Neuronal stem cell (in vitro differentiated cells): Measurements from ENCODE around the gene TAF11L13.
"Not testable (repeated sequence)": the region's sequence is repeated elsewhere in the genome, so short reads cannot be mapped to it uniquely, and the experiment has no call there.

ENCODE experiments used
- DNase-seq: peaks from one replicate; pipeline ENCODE4 v3.0.0-alpha.2; 2013; ENCODE audit warnings: low spot score
- H2AFZ ChIP-seq: one replicate; pipeline ENCODE4 v1.6.1; 2013; ENCODE audit warnings: mild to moderate bottlenecking, low read length, inconsistent platforms
- H2AK5ac ChIP-seq: 2 replicates; pipeline ENCODE4 v1.6.1; 2013; ENCODE audit warnings: low read depth, mild to moderate bottlenecking, inconsistent platforms, low read length, moderate library complexity, mixed read lengths
- H2BK120ac ChIP-seq: 2 replicates; pipeline ENCODE4 v1.6.1; 2013; ENCODE audit warnings: low read depth, mild to moderate bottlenecking, inconsistent platforms, low read length, moderate library complexity, mixed read lengths
- H2BK12ac ChIP-seq: one replicate; pipeline ENCODE4 v1.6.1; 2013; ENCODE audit warnings: low read length, inconsistent platforms
- H2BK15ac ChIP-seq: 2 replicates; pipeline ENCODE4 v1.6.1; 2013; ENCODE audit warnings: mild to moderate bottlenecking, low read length, inconsistent platforms, mixed read lengths
- H2BK5ac ChIP-seq: one replicate; pipeline ENCODE4 v1.6.1; 2013; ENCODE audit warnings: inconsistent platforms, mild to moderate bottlenecking, low read length, moderate library complexity
- H3K14ac ChIP-seq: one replicate; pipeline ENCODE4 v1.6.1; 2013; ENCODE audit warnings: low read length, inconsistent platforms
- H3K18ac ChIP-seq: 2 replicates; pipeline ENCODE4 v1.6.1; 2013; ENCODE audit warnings: low read length, inconsistent platforms
- H3K23ac ChIP-seq: 2 replicates; pipeline ENCODE4 v1.6.1; 2013; ENCODE audit warnings: low read depth, mild to moderate bottlenecking, mixed read lengths, low read length, inconsistent platforms; ENCODE audit not compliant: poor library complexity
- H3K27ac ChIP-seq: replicated peaks from 3 replicates; pipeline ENCODE4 v1.5.1; 2013; ENCODE audit warnings: low read length, inconsistent platforms
- H3K27me3 ChIP-seq, 3 experiments: 2 replicates each; pipeline ENCODE4 v1.6.1; 2013; ENCODE audit warnings: low read length in 3 of 3, mild to moderate bottlenecking in 2 of 3, inconsistent platforms in 1 of 3, low read depth in 1 of 3, mixed read lengths in 1 of 3, moderate library complexity in 1 of 3; ENCODE audit not compliant: control insufficient read depth in 3 of 3, insufficient read depth in 3 of 3
- H3K36me3 ChIP-seq, 2 donors: replicated peaks in 1 of 2; 2 replicates each; pipeline ENCODE4 v1.6.1; 2013; ENCODE audit warnings: low read length in 2 of 2; ENCODE audit not compliant: control insufficient read depth in 2 of 2, insufficient read depth in 2 of 2
- H3K4ac ChIP-seq: 2 replicates; pipeline ENCODE4 v1.6.1; 2013; ENCODE audit warnings: inconsistent platforms, mild to moderate bottlenecking, low read length, moderate library complexity
- H3K4me1 ChIP-seq, 2 donors: 1 replicate in 1 of 2; 2 replicates in 1 of 2; pipeline ENCODE4 v1.6.1; 2013; ENCODE audit warnings: low read length in 2 of 2, low read depth in 1 of 2; ENCODE audit not compliant: control insufficient read depth in 2 of 2, insufficient read depth in 1 of 2
- H3K4me2 ChIP-seq: one replicate; pipeline ENCODE4 v1.6.1; 2013; ENCODE audit warnings: mild to moderate bottlenecking, low read length, inconsistent platforms; ENCODE audit not compliant: insufficient read depth, poor library complexity, severe bottlenecking
- H3K4me3 ChIP-seq, 2 donors: 2 replicates each; pipeline ENCODE4 v1.5.1; 2013; ENCODE audit warnings: low read length in 2 of 2, mild to moderate bottlenecking in 2 of 2, inconsistent platforms in 1 of 2, moderate library complexity in 1 of 2
- H3K79me1 ChIP-seq: one replicate; pipeline ENCODE4 v1.6.1; 2013; ENCODE audit warnings: low read depth, mild to moderate bottlenecking, inconsistent platforms, low read length, moderate library complexity
- H3K9ac ChIP-seq: one replicate; pipeline ENCODE4 v1.6.1; 2013; ENCODE audit warnings: mild to moderate bottlenecking, low read depth, low read length, inconsistent platforms; ENCODE audit not compliant: poor library complexity
- H3K9me3 ChIP-seq, 2 donors: replicated peaks in 1 of 2; 2 replicates each; pipeline versions ENCODE3 to v1.6.1; 2013; ENCODE audit warnings: low read length in 2 of 2, mild to moderate bottlenecking in 2 of 2, inconsistent platforms in 1 of 2, low read depth in 1 of 2, mixed read lengths in 1 of 2, moderate library complexity in 1 of 2; ENCODE audit not compliant: control insufficient read depth in 2 of 2, insufficient read depth in 1 of 2
- H4K8ac ChIP-seq: one replicate; pipeline ENCODE4 v1.6.1; 2013; ENCODE audit warnings: low read depth, mild to moderate bottlenecking, inconsistent platforms, low read length, moderate library complexity
- H4K91ac ChIP-seq: one replicate; pipeline ENCODE4 v1.6.1; 2013; ENCODE audit warnings: low read length, low read depth, mild to moderate bottlenecking, inconsistent platforms; ENCODE audit not compliant: poor library complexity
- WGBS, 2 donors: extraction: QIAGEN DNeasy Blood & Tissue Kit; methylation state at CpG; one replicate each; pipeline ENCODE4 v1.1.7; 2013; ENCODE audit warnings: missing lambda C conversion rate in 2 of 2, mixed read lengths in 1 of 2; ENCODE audit not compliant: insufficient read length in 2 of 2, insufficient replicate concordance in 1 of 2; ENCODE audit errors: extremely low coverage in 2 of 2; 5-methylcytosine and 5-hydroxymethylcytosine counted together

TAF11L13 gene

DNA sequence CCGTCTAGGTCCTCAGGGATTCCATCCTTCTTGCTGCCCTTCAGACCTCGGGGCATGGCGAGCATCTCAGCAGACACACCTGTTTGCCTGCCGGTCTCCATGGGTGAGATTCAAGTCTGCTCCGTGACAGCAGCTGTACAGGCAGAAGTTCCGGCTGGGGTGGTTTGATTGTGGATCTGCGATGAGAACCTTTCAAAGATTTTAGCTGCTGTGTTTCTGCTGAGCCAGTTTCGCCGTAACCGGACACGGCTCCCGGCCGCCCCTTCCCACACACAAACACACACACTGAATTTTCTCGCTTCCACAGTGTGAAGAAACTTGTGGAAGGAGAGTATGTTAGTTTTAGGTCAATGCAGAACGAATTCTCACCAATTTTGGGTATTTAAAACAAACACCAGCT, 34.2 kb upstream of the TAF11L13 start, which contains the start of gene TAF11L10:
TSS of gene TAF11L10 (minus strand) at position 101 of the 400 bp plus-strand sequence.
- not testable (repeated sequence) for H4K8ac ChIP-seq, H2BK120ac ChIP-seq, H3K4ac ChIP-seq, H3K9me3 ChIP-seq, H3K4me2 ChIP-seq, H2BK15ac ChIP-seq, H2AFZ ChIP-seq, H3K4me1 ChIP-seq, DNase-seq, H2AK5ac ChIP-seq, H3K27ac ChIP-seq, H3K4me3 ChIP-seq, H3K9ac ChIP-seq, H3K14ac ChIP-seq, H3K18ac ChIP-seq, H3K79me1 ChIP-seq, H3K23ac ChIP-seq, H2BK12ac ChIP-seq, H2BK5ac ChIP-seq, H3K27me3 ChIP-seq, H4K91ac ChIP-seq, H3K36me3 ChIP-seq
- no CpG with 5 or more reads among the region's 15 CpGs for WGBS, 2 donors

DNA sequence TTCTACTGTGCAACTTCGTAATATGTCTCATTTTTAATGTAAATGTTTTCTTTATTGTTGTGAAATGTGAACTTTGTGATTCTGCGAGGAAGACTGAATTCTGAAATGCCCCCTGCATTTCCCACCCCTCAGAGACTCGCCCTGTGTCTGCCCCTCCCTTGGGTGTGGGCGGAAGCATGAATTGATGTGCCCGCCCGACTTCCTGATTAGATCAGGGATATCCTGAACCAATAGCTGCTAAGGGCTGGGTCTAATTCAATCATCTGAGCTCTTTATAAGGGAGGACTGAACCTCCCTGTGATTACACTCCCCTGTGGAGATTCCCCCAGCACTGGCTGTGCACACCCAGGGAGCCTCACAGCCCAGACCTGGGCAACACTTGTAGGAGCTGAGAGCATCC, 28.0 kb upstream of the TAF11L13 start, which contains the start of gene TAF11L11:
TSS of gene TAF11L11 (plus strand) at position 304 of the 400 bp plus-strand sequence.
- not testable (repeated sequence) for H2BK120ac ChIP-seq, H3K27me3 ChIP-seq, H3K18ac ChIP-seq, H2AFZ ChIP-seq, H3K14ac ChIP-seq, H3K9me3 ChIP-seq, H3K36me3 ChIP-seq, H3K4me2 ChIP-seq, H3K4me1 ChIP-seq, H3K9ac ChIP-seq, H4K8ac ChIP-seq, H2BK5ac ChIP-seq, H3K4ac ChIP-seq, H4K91ac ChIP-seq, H2AK5ac ChIP-seq, H2BK15ac ChIP-seq, H3K27ac ChIP-seq, H3K79me1 ChIP-seq, DNase-seq, H3K23ac ChIP-seq, H2BK12ac ChIP-seq
- H3K4me3 ChIP-seq, result peak within 1 kb of the TSS in 1 of 2 donors; percentile 34
- no CpG with 5 or more reads among the region's 6 CpGs for WGBS, 2 donors

- peak overlapping the region in 1 of 2 donors; percentile 34 for H3K4me3 ChIP-seq
- no peak overlapping the region for H3K27ac ChIP-seq
- H3K27me3 ChIP-seq, result no peaks in the 10 kb centered on the region
- H3K36me3 ChIP-seq, result no peaks in the 10 kb centered on the region
- no peak overlapping the region for H3K14ac ChIP-seq
- DNase-seq, result no peak
- no peak overlapping the region for H2BK5ac ChIP-seq
- no CpG with 5 or more reads among the region's 14 CpGs for WGBS, 2 donors
- H4K8ac ChIP-seq, result no peak overlapping the region
- H3K9ac ChIP-seq, result no peak overlapping the region
- H3K9me3 ChIP-seq, result no peaks in the 10 kb centered on the region
- H3K4me2 ChIP-seq, result no peak overlapping the region
- H2BK12ac ChIP-seq, result no peak overlapping the region
- no peak overlapping the region for H3K18ac ChIP-seq
- no peak overlapping the region for H2AK5ac ChIP-seq
- no peaks in the 10 kb centered on the region for H3K4me1 ChIP-seq
- H3K23ac ChIP-seq, result no peak overlapping the region
- no peak overlapping the region for H4K91ac ChIP-seq
- no peaks in the 10 kb centered on the region for H3K79me1 ChIP-seq
- no peak overlapping the region for H3K4ac ChIP-seq
- H2BK15ac ChIP-seq, result no peak overlapping the region
- no peak overlapping the region for H2BK120ac ChIP-seq
- H2AFZ ChIP-seq, result no peak overlapping the region
These were observed 26.9 kb upstream of the TAF11L13 start for GRCh38 chr5:17604951-17605350.

DNA sequence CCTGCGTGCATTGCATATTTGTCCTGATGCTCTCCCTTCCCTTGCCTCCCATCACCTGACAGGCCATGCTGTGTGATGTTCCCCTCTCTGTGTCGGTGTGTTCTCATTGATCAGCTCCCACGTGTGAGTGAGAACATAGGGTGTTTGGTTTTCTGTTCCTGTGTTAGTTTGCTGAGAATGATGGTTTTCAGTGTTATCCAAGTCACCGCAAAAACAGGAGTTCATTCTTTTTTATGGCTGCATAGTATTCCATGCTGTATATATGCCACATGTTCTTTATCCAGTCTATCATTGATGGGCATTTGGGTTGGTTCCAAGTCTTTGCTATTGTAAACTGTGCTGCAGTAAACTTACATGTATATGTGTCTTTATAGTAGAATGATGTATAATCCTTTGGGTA, 24.4 kb upstream of the TAF11L13 start:
- not testable (repeated sequence) for H3K9ac ChIP-seq, H3K79me1 ChIP-seq, H3K4me2 ChIP-seq, H4K91ac ChIP-seq, H3K9me3 ChIP-seq, H3K14ac ChIP-seq, H3K4ac ChIP-seq, H2AK5ac ChIP-seq, H4K8ac ChIP-seq, H2BK15ac ChIP-seq, H2BK120ac ChIP-seq, H3K18ac ChIP-seq, H3K36me3 ChIP-seq, H2BK5ac ChIP-seq, H2AFZ ChIP-seq, DNase-seq, H3K27me3 ChIP-seq, H2BK12ac ChIP-seq, H3K27ac ChIP-seq, H3K23ac ChIP-seq, H3K4me1 ChIP-seq
- no CpG with 5 or more reads among the region's 4 CpGs for WGBS, 2 donors
- peak overlapping the region in 1 of 2 donors; percentile 59 for H3K4me3 ChIP-seq
